HCT116 (cell line): ENCODE results near the gene ZNF763. TPM values are rescaled to one million over a fixed set of nuclear protein-coding genes. Genes with fewer than 3 reads are reported as not detected.
A peak's percentile ranks its signal among the peaks of the same experiment; 100 is the strongest.

ENCODE experiments used
- ATAC-seq: fragments of 200-7000 bp; cut with Tn5 transposase; 2 replicates; pipeline ENCODE4 v1.9.1; 2020; ENCODE audit warnings: mild to moderate bottlenecking, moderate library complexity
- BruUV-seq: library from RNA; stranded (reverse); fragments of 400-500 nt; replicated peaks from 2 replicates; lab custom pipeline; 2021; lab: Mats Ljungman, UMichigan
- CTCF ChIA-PET: fragments of 300-600 bp; sonication (Branson Sonifier 250); formaldehyde crosslinking; loops from one replicate; lab custom pipeline; 2021; ENCODE audit warnings: antibody characterized with exemption; lab: Charles Lee
- POLR2A ChIA-PET: fragments of 300-600, 350-600 bp; sonication (Branson Sonifier 250); formaldehyde crosslinking; loops from one replicate; lab custom pipeline; 2021; ENCODE audit warnings: antibody characterized with exemption; lab: Charles Lee
- RAD21 ChIA-PET, 2 experiments: fragments of 300-600 bp; sonication (Branson Sonifier 250); formaldehyde crosslinking; loops; one replicate each; lab custom pipeline; 2023; ENCODE audit warnings: low total read pairs in 2 of 2; ENCODE audit not compliant: uncharacterized antibody in 2 of 2, unreplicated experiment in 2 of 2, low non-redundant PET in 1 of 2; lab: Charles Lee
- DNase-seq: peaks from one replicate; pipeline ENCODE4 v3.0.0-alpha.2; 2010; ENCODE audit warnings: low read depth, low spot score
- H2AFZ ChIP-seq: fragments of 200-600 bp; shearing (Covaris generic), sonication (generic); 2 replicates; pipeline ENCODE4 v1.6.1; 2017; ENCODE audit warnings: low read depth, mixed run types, mixed read lengths, antibody characterized with exemption, low read length; ENCODE audit not compliant: poor library complexity, severe bottlenecking
- H3K27ac ChIP-seq: 2 replicates; pipeline ENCODE4 v1.5.1; 2012; ENCODE audit warnings: low read depth, low read length
- H3K27me3 ChIP-seq: fragments of 200-600 bp; sonication (generic); 2 replicates; pipeline ENCODE4 v1.6.1; 2016; ENCODE audit warnings: mixed run types, low read length, mixed read lengths; ENCODE audit not compliant: insufficient read depth
- H3K36me3 ChIP-seq, 2 experiments: fragments of 200-500 bp in 1 of 2; fragments of 200-600 bp in 1 of 2; sonication (Bioruptor generic) in 1 of 2; sonication (generic) in 1 of 2; 2 replicates each; pipeline versions ENCODE4 v1.5.1 to v1.6.1; 2014 to 2016; ENCODE audit warnings: low read length in 2 of 2, inconsistent platforms in 1 of 2, mixed read lengths in 1 of 2, mixed run types in 1 of 2; ENCODE audit not compliant: insufficient read depth in 2 of 2, control insufficient read depth in 1 of 2
- H3K4me1 ChIP-seq, 2 experiments: fragments of 200-600 bp in 1 of 2; sonication (generic) in 1 of 2; 2 replicates each; pipeline versions ENCODE4 v1.5.1 to v1.6.1; 2012 to 2017; ENCODE audit warnings: low read length in 2 of 2, inconsistent platforms in 1 of 2, mild to moderate bottlenecking in 1 of 2, mixed read lengths in 1 of 2, mixed run types in 1 of 2, moderate library complexity in 1 of 2; ENCODE audit not compliant: insufficient read depth in 2 of 2, control insufficient read depth in 1 of 2
- H3K4me2 ChIP-seq: fragments of 200-600 bp; sonication (generic); 2 replicates; pipeline ENCODE4 v1.6.1; 2017; ENCODE audit warnings: mixed run types, low read length, mixed read lengths
- H3K4me3 ChIP-seq, 2 experiments: fragments of 200-600 bp in 1 of 2; sonication (generic) in 1 of 2; replicated peaks in 1 of 2; 2 replicates each; pipeline ENCODE4 v1.5.1; 2011 to 2016; ENCODE audit warnings: low read length in 2 of 2, control low read depth in 1 of 2, low read depth in 1 of 2, mild to moderate bottlenecking in 1 of 2, mixed read lengths in 1 of 2, mixed run types in 1 of 2
- H3K79me2 ChIP-seq: fragments of 200-600 bp; sonication (generic); 2 replicates; pipeline ENCODE4 v1.6.1; 2017; ENCODE audit warnings: mild to moderate bottlenecking, mixed run types, low read length, moderate library complexity, mixed read lengths; ENCODE audit not compliant: insufficient read depth
- H3K9ac ChIP-seq: fragments of 200-600 bp; sonication (generic); 2 replicates; pipeline ENCODE4 v1.6.1; 2016; ENCODE audit warnings: low read length, mixed read lengths
- H3K9me2 ChIP-seq: fragments of 200-600 bp; sonication (generic), shearing (Covaris generic); 2 replicates; pipeline ENCODE4 v1.6.1; 2017; ENCODE audit warnings: mixed run types, mild to moderate bottlenecking, moderate library complexity; ENCODE audit not compliant: insufficient read depth
- H3K9me3 ChIP-seq, 2 experiments: fragments of 200-500 bp in 1 of 2; fragments of 200-600 bp in 1 of 2; sonication (Bioruptor generic) in 1 of 2; sonication (generic) in 1 of 2; 2 replicates each; pipeline ENCODE4 v1.6.1; 2014 to 2017; ENCODE audit warnings: low read length in 2 of 2, mixed read lengths in 2 of 2, inconsistent platforms in 1 of 2, low read depth in 1 of 2, mild to moderate bottlenecking in 1 of 2, mixed run types in 1 of 2, moderate library complexity in 1 of 2; ENCODE audit not compliant: control insufficient read depth in 1 of 2, insufficient read depth in 1 of 2
- H4K20me1 ChIP-seq: fragments of 200-600 bp; sonication (generic), shearing (Covaris generic); 2 replicates; pipeline ENCODE4 v1.6.1; 2017; ENCODE audit warnings: mixed run types, mild to moderate bottlenecking, moderate library complexity; ENCODE audit not compliant: insufficient read depth
- CEBPB ChIP-seq: IDR thresholded peaks from 2 replicates; pipeline ENCODE4 v1.6.1; 2012; ENCODE audit warnings: low read depth
- EZH2 ChIP-seq: fragments of 200-600 bp; sonication (generic); IDR thresholded peaks from 2 replicates; pipeline ENCODE4 v1.6.1; 2017; ENCODE audit warnings: antibody characterized with exemption, mixed run types
- FOSL1 ChIP-seq: IDR thresholded peaks from 2 replicates; pipeline ENCODE4 v1.6.1; 2012; ENCODE audit warnings: low read depth
- POLR2AphosphoS5 ChIP-seq: IDR thresholded peaks from 2 replicates; pipeline ENCODE4 v1.6.1; 2011; ENCODE audit warnings: mild to moderate bottlenecking, low read depth, low read length, moderate library complexity
- SIN3A ChIP-seq: IDR thresholded peaks from 2 replicates; pipeline ENCODE4 v1.6.1; 2012; ENCODE audit warnings: low read depth
- SRF ChIP-seq: IDR thresholded peaks from 2 replicates; pipeline ENCODE4 v1.6.1; 2012; ENCODE audit warnings: low read depth
- TCF7L2 ChIP-seq: IDR thresholded peaks from 2 replicates; pipeline ENCODE4 v1.7.0; 2011; ENCODE audit warnings: borderline replicate concordance, inconsistent platforms; ENCODE audit not compliant: insufficient read depth, insufficient read length; ENCODE audit errors: extremely low read depth
- ZFX ChIP-seq: fragments of 450-650 bp; IDR thresholded peaks from 2 replicates; pipeline ENCODE4 v1.6.1; 2017
- intact Hi-C: fragments of 100-400 bp; cut with micrococcal nuclease; formaldehyde crosslinking; loops from 2 replicates; pipeline ENCODE4 v1.10.0; 2022
- total RNA-seq: library from RNA; stranded (reverse); gene quantifications from one replicate; pipeline ENCODE4 v1.2.1, GENCODE V29; 2021; ENCODE audit not compliant: unreplicated experiment
- TF ChIP-seq, protein P1 (sequence below): IDR thresholded peaks from 2 replicates; pipeline ENCODE4 v1.6.1; 2012
- TF ChIP-seq, protein P2 (sequence below), 3 experiments: fragments of 200-600 bp in 1 of 3; sonication (generic) in 1 of 3; IDR thresholded peaks in 2 of 3; conservative IDR thresholded peaks in 1 of 3; 2 replicates each; pipeline ENCODE4 v1.5.1; 2012 to 2017; ENCODE audit warnings: low read depth in 2 of 3, low read length in 2 of 3, antibody characterized with exemption in 1 of 3, borderline replicate concordance in 1 of 3, control low read depth in 1 of 3, mild to moderate bottlenecking in 1 of 3, mixed read lengths in 1 of 3, mixed run types in 1 of 3, moderate library complexity in 1 of 3; ENCODE audit not compliant: insufficient read depth in 1 of 3
- TF ChIP-seq, protein P3 (sequence below): IDR thresholded peaks from 2 replicates; pipeline ENCODE4 v1.6.1; 2011; ENCODE audit warnings: mild to moderate bottlenecking, low read length, moderate library complexity; ENCODE audit not compliant: insufficient replicate concordance; ENCODE audit errors: extremely low read depth

The ZNF763 gene
- total RNA-seq, 1 experiment from 2014 or later = not detected

DNA sequence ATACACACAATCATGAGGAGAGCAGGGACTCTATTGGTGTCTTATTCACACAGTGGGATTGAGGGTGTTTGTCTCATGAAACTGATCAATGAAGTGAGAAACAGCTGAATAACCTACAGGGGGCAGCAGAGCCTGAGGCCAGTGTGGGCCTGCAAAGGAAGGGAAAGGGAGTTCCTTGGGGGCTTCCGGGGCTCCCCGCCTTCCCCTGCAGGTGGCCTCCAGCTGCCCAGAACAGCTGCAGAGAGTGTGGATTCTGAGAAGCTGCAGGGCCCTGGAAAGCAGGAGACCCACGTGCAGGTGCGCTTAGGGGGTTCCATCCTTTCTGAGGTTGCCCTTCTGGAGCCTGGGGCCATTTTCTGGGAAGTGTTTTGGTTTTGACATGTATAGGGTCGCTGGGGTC is 20.1 kb downstream of the ZNF763 start:
- no peak overlapping the region for H3K9ac ChIP-seq
- no peaks in the 10 kb centered on the region for H3K79me2 ChIP-seq
- H3K27ac ChIP-seq = no peak overlapping the region
- DNase-seq (no peak), ATAC-seq (no peak)
- no peak overlapping the region for H3K4me3 ChIP-seq
- ChIA-PET POLR2A (no interaction called here), RAD21 (no interaction called here), CTCF (no interaction called here)
- TF ChIP-seq, protein P1, sequence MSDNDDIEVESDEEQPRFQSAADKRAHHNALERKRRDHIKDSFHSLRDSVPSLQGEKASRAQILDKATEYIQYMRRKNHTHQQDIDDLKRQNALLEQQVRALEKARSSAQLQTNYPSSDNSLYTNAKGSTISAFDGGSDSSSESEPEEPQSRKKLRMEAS = no peak
- TF ChIP-seq, protein P2, sequence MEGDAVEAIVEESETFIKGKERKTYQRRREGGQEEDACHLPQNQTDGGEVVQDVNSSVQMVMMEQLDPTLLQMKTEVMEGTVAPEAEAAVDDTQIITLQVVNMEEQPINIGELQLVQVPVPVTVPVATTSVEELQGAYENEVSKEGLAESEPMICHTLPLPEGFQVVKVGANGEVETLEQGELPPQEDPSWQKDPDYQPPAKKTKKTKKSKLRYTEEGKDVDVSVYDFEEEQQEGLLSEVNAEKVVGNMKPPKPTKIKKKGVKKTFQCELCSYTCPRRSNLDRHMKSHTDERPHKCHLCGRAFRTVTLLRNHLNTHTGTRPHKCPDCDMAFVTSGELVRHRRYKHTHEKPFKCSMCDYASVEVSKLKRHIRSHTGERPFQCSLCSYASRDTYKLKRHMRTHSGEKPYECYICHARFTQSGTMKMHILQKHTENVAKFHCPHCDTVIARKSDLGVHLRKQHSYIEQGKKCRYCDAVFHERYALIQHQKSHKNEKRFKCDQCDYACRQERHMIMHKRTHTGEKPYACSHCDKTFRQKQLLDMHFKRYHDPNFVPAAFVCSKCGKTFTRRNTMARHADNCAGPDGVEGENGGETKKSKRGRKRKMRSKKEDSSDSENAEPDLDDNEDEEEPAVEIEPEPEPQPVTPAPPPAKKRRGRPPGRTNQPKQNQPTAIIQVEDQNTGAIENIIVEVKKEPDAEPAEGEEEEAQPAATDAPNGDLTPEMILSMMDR (IDR thresholded peaks at IDR 0.05 in 2 of 3, conservative IDR thresholded peaks at IDR 0.05 in 1 of 3; ENCODE audit: borderline replicate concordance in 1 of 3, insufficient read depth in 1 of 3, low read depth in 2 of 3, low read length in 2 of 3) = 0 out of 6 replicates have a peak, but pooled peaks of 2 of the 3 experiments have one; percentile 4 to 9
- no peak overlapping the region for H3K4me2 ChIP-seq
- peaks cover 12 to 18% of the 10 kb centered on the region in 2 experiments; a peak in 2 of 4 replicates for H3K9me3 ChIP-seq
- peaks cover 0 to 10% of the 10 kb centered on the region in 2 experiments; a peak in 2 of 4 replicates for H3K4me1 ChIP-seq
- no TSS peak for BruUV-seq
- H3K9me2 ChIP-seq = no peaks in the 10 kb centered on the region
- no peaks in the 10 kb centered on the region for H3K27me3 ChIP-seq
- no peaks in the 10 kb centered on the region for H3K36me3 ChIP-seq
- no peak overlapping the region for H2AFZ ChIP-seq
- no peaks in the 10 kb centered on the region for H4K20me1 ChIP-seq
- intact Hi-C loops = loop anchor here (5.0 kb wide), 2 partner anchors 173 to 428 kb away; partner anchors contain the start of genes ELOF1 and ZNF440

DNA sequence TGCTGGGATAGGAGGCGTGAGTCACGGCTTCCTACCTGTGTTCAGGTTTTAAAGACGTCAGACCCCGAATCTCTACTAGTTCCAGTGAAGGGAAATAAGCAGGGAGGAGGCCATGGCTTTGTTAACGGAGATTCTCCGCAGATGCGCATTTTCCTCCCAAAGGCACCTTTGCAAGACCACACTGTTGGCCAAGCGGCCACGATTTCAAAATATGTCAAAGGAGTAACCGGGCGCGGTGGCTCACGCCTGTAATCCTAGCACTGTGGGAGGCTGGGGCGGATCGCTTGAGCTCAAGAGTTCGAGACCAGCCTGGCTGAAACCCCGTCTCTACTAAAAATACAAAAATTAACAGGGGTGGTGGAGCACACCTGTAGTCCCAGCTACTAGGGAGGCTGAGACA is 21.9 kb downstream of the ZNF763 start:
- H3K27ac ChIP-seq = no peak overlapping the region
- peaks cover 0 to 10% of the 10 kb centered on the region in 2 experiments; a peak in 2 of 4 replicates for H3K4me1 ChIP-seq
- no peak for DNase-seq
- peaks cover 8 to 12% of the 10 kb centered on the region in 2 experiments; a peak in 2 of 4 replicates for H3K9me3 ChIP-seq
- H3K4me3 ChIP-seq = no peak overlapping the region
- no peak overlapping the region for H2AFZ ChIP-seq
- ATAC-seq = no peak
- POLR2A ChIA-PET = no interaction called here
- no TSS peak for BruUV-seq
- RAD21 ChIA-PET = no interaction called here
- intact Hi-C loops = loop anchor here (5.0 kb wide), 2 partner anchors 174 to 429 kb away; partner anchors contain the start of genes ELOF1 and ZNF440
- CTCF ChIA-PET = interaction anchor here (2.0 kb wide), 1 partner anchor 63 kb away, joined by 5 read pairs; no protein-coding TSS in a partner anchor
- H3K79me2 ChIP-seq = no peaks in the 10 kb centered on the region
- no peaks in the 10 kb centered on the region for H3K9me2 ChIP-seq
- no peaks in the 10 kb centered on the region for H3K36me3 ChIP-seq
- H3K4me2 ChIP-seq = peak overlapping the region; percentile 76; the same call in 1 of the 2 replicates
- H4K20me1 ChIP-seq = no peaks in the 10 kb centered on the region
- no peaks in the 10 kb centered on the region for H3K27me3 ChIP-seq
- TF ChIP-seq, protein P2 (IDR thresholded peaks at IDR 0.05 in 2 of 3, conservative IDR thresholded peaks at IDR 0.05 in 1 of 3; ENCODE audit: borderline replicate concordance in 1 of 3, insufficient read depth in 1 of 3, low read depth in 2 of 3, low read length in 2 of 3) = no peak
- TF ChIP-seq POLR2AphosphoS5 (no peak), SRF (no peak), CEBPB (no peak), SIN3A (no peak), TCF7L2 (no peak), FOSL1 (no peak), EZH2 (no peak), ZFX (no peak)
- TF ChIP-seq, protein P3, sequence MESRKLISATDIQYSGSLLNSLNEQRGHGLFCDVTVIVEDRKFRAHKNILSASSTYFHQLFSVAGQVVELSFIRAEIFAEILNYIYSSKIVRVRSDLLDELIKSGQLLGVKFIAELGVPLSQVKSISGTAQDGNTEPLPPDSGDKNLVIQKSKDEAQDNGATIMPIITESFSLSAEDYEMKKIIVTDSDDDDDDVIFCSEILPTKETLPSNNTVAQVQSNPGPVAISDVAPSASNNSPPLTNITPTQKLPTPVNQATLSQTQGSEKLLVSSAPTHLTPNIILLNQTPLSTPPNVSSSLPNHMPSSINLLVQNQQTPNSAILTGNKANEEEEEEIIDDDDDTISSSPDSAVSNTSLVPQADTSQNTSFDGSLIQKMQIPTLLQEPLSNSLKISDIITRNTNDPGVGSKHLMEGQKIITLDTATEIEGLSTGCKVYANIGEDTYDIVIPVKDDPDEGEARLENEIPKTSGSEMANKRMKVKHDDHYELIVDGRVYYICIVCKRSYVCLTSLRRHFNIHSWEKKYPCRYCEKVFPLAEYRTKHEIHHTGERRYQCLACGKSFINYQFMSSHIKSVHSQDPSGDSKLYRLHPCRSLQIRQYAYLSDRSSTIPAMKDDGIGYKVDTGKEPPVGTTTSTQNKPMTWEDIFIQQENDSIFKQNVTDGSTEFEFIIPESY = no peak
- TF ChIP-seq, all 23 proteins: peak for 0
- H3K9ac ChIP-seq = no peak overlapping the region
